ENCODE measurements around the gene GJA3.

GJA3 gene

GRCh38 chr13:20190481-20191310 is 29.8 kb upstream of the GJA3 start:
- H3K4ac ChIP-seq (ENCODE audit: low read depth, low read length) = no peak overlapping the region
- H2BK120ac ChIP-seq (ENCODE audit: insufficient read depth, low read length, poor library complexity) = no peak overlapping the region
- no peak overlapping the region for H3K18ac ChIP-seq (ENCODE audit: low read length)
- H4K91ac ChIP-seq (ENCODE audit: low read depth, low read length) = no peak overlapping the region
- no peak overlapping the region for H3K27ac ChIP-seq (ENCODE audit: low read depth, low read length)
- no peaks in the 10 kb centered on the region for H3K36me3 ChIP-seq (ENCODE audit: control insufficient read depth in 1 of 2, insufficient read depth in 2 of 2, low read length in 2 of 2)
- H3K79me2 ChIP-seq (ENCODE audit: control insufficient read depth, insufficient read depth, low read length, poor library complexity) = no peaks in the 10 kb centered on the region
- H4K12ac ChIP-seq (ENCODE audit: low read depth, low read length) = no peak overlapping the region
- peaks cover 0 to 10% of the 10 kb centered on the region in 2 experiments for H3K4me1 ChIP-seq (ENCODE audit: control insufficient read depth in 1 of 2, insufficient read depth in 2 of 2, low read length in 2 of 2)
- no peak overlapping the region for H2AK5ac ChIP-seq (ENCODE audit: low read length)
- H3K4me3 ChIP-seq (ENCODE audit: low read depth, low read length) = no peak overlapping the region
- peaks cover 26% of the 10 kb centered on the region for H3K27me3 ChIP-seq (ENCODE audit: insufficient read depth, low read length)
- DNase-seq = no peak
- H3K4me2 ChIP-seq (ENCODE audit: low read length) = no peak overlapping the region
- no peak overlapping the region for H2AFZ ChIP-seq (ENCODE audit: insufficient read depth, low read length, poor library complexity)
- H2BK12ac ChIP-seq (ENCODE audit: low read length) = no peak overlapping the region
- H2BK5ac ChIP-seq (ENCODE audit: low read depth, low read length, poor library complexity) = no peak overlapping the region
- no peaks in the 10 kb centered on the region for H3K9me3 ChIP-seq (ENCODE audit: insufficient read depth, low read depth, low read length)
- no peak overlapping the region for H3K23ac ChIP-seq (ENCODE audit: low read length)
- no peak overlapping the region for H3K9ac ChIP-seq (ENCODE audit: low read length)
- H3K79me1 ChIP-seq (ENCODE audit: low read length) = no peaks in the 10 kb centered on the region
- no peak overlapping the region for H4K8ac ChIP-seq (ENCODE audit: low read depth, low read length)
- no peak overlapping the region for H3K14ac ChIP-seq (ENCODE audit: low read length)
- no CpG with 5 or more reads among the region's 16 CpGs for WGBS (ENCODE audit: extremely low coverage, insufficient coverage, insufficient read length)

GRCh38 chr13:20190076-20190475 is 29.2 kb upstream of the GJA3 start:
- no peaks in the 10 kb centered on the region for H3K9me3 ChIP-seq (ENCODE audit: insufficient read depth, low read depth, low read length)
- no peak overlapping the region for H3K9ac ChIP-seq (ENCODE audit: low read length)
- no peak overlapping the region for H3K23ac ChIP-seq (ENCODE audit: low read length)
- H3K79me2 ChIP-seq (ENCODE audit: control insufficient read depth, insufficient read depth, low read length, poor library complexity) = no peaks in the 10 kb centered on the region
- H2BK12ac ChIP-seq (ENCODE audit: low read length) = no peak overlapping the region
- no peak overlapping the region for H3K4me2 ChIP-seq (ENCODE audit: low read length)
- no peak overlapping the region for H3K18ac ChIP-seq (ENCODE audit: low read length)
- H3K36me3 ChIP-seq (ENCODE audit: control insufficient read depth in 1 of 2, insufficient read depth in 2 of 2, low read length in 2 of 2) = no peaks in the 10 kb centered on the region
- no peaks in the 10 kb centered on the region for H3K79me1 ChIP-seq (ENCODE audit: low read length)
- peaks cover 26% of the 10 kb centered on the region for H3K27me3 ChIP-seq (ENCODE audit: insufficient read depth, low read length)
- no peak overlapping the region for H4K12ac ChIP-seq (ENCODE audit: low read depth, low read length)
- H3K27ac ChIP-seq (ENCODE audit: low read depth, low read length) = no peak overlapping the region
- H2AK5ac ChIP-seq (ENCODE audit: low read length) = no peak overlapping the region
- no peak overlapping the region for H3K14ac ChIP-seq (ENCODE audit: low read length)
- no peak overlapping the region for H3K4me3 ChIP-seq (ENCODE audit: low read depth, low read length)
- no peak overlapping the region for H2BK5ac ChIP-seq (ENCODE audit: low read depth, low read length, poor library complexity)
- no CpG with 5 or more reads among the region's 5 CpGs for WGBS (ENCODE audit: extremely low coverage, insufficient coverage, insufficient read length)
- no peak overlapping the region for H4K8ac ChIP-seq (ENCODE audit: low read depth, low read length)
- no peak overlapping the region for H4K91ac ChIP-seq (ENCODE audit: low read depth, low read length)
- DNase-seq = no peak
- no peak overlapping the region for H2BK120ac ChIP-seq (ENCODE audit: insufficient read depth, low read length, poor library complexity)
- no peak overlapping the region for H3K4ac ChIP-seq (ENCODE audit: low read depth, low read length)
- H2AFZ ChIP-seq (ENCODE audit: insufficient read depth, low read length, poor library complexity) = no peak overlapping the region
- peaks cover 0 to 10% of the 10 kb centered on the region in 2 experiments for H3K4me1 ChIP-seq (ENCODE audit: control insufficient read depth in 1 of 2, insufficient read depth in 2 of 2, low read length in 2 of 2)

- H3K4ac ChIP-seq (ENCODE audit: low read depth, low read length) = no peak overlapping the region
- no peak overlapping the region for H2AK5ac ChIP-seq (ENCODE audit: low read length)
- no peaks in the 10 kb centered on the region for H3K79me2 ChIP-seq (ENCODE audit: control insufficient read depth, insufficient read depth, low read length, poor library complexity)
- no peak overlapping the region for H3K4me2 ChIP-seq (ENCODE audit: low read length)
- no peak overlapping the region for H2BK5ac ChIP-seq (ENCODE audit: low read depth, low read length, poor library complexity)
- H3K9me3 ChIP-seq (ENCODE audit: insufficient read depth, low read depth, low read length) = no peaks in the 10 kb centered on the region
- WGBS (ENCODE audit: extremely low coverage, insufficient coverage, insufficient read length) = no CpG with 5 or more reads among the region's 28 CpGs
- no peak overlapping the region for H3K9ac ChIP-seq (ENCODE audit: low read length)
- H2AFZ ChIP-seq (ENCODE audit: insufficient read depth, low read length, poor library complexity) = no peak overlapping the region
- no peak overlapping the region for H2BK120ac ChIP-seq (ENCODE audit: insufficient read depth, low read length, poor library complexity)
- H3K79me1 ChIP-seq (ENCODE audit: low read length) = no peaks in the 10 kb centered on the region
- no peak overlapping the region for H3K14ac ChIP-seq (ENCODE audit: low read length)
- H2BK12ac ChIP-seq (ENCODE audit: low read length) = no peak overlapping the region
- no peak overlapping the region for H4K8ac ChIP-seq (ENCODE audit: low read depth, low read length)
- no peak for DNase-seq
- H3K18ac ChIP-seq (ENCODE audit: low read length) = no peak overlapping the region
- H4K91ac ChIP-seq (ENCODE audit: low read depth, low read length) = no peak overlapping the region
- no peaks in the 10 kb centered on the region for H3K36me3 ChIP-seq (ENCODE audit: control insufficient read depth in 1 of 2, insufficient read depth in 2 of 2, low read length in 2 of 2)
- peaks cover 0 to 10% of the 10 kb centered on the region in 2 experiments for H3K4me1 ChIP-seq (ENCODE audit: control insufficient read depth in 1 of 2, insufficient read depth in 2 of 2, low read length in 2 of 2)
- H3K27ac ChIP-seq (ENCODE audit: low read depth, low read length) = no peak overlapping the region
- H3K4me3 ChIP-seq (ENCODE audit: low read depth, low read length) = no peak overlapping the region
- H3K27me3 ChIP-seq (ENCODE audit: insufficient read depth, low read length) = peaks cover 16% of the 10 kb centered on the region
- H4K12ac ChIP-seq (ENCODE audit: low read depth, low read length) = no peak overlapping the region
- no peak overlapping the region for H3K23ac ChIP-seq (ENCODE audit: low read length)
Observed at GRCh38 chr13:20188667-20189553, 28.1 kb upstream of the GJA3 start.

- Histone ChIP-seq H2AK5ac (ENCODE audit: low read length) (no peak overlapping the region), H3K14ac (ENCODE audit: low read length) (no peak overlapping the region), H2BK12ac (ENCODE audit: low read length) (no peak overlapping the region), H3K18ac (ENCODE audit: low read length) (no peak overlapping the region), H4K12ac (ENCODE audit: low read depth, low read length) (no peak overlapping the region), H3K4ac (ENCODE audit: low read depth, low read length) (no peak overlapping the region), H3K4me2 (ENCODE audit: low read length) (no peak overlapping the region), H3K9me3 (ENCODE audit: insufficient read depth, low read depth, low read length) (no peaks in the 10 kb centered on the region), H3K79me2 (ENCODE audit: control insufficient read depth, insufficient read depth, low read length, poor library complexity) (no peaks in the 10 kb centered on the region), H2BK5ac (ENCODE audit: low read depth, low read length, poor library complexity) (no peak overlapping the region), H4K91ac (ENCODE audit: low read depth, low read length) (no peak overlapping the region), H3K4me1 (ENCODE audit: control insufficient read depth in 1 of 2, insufficient read depth in 2 of 2, low read length in 2 of 2) (peaks cover 0 to 1% of the 10 kb centered on the region in 2 experiments), H2AFZ (ENCODE audit: insufficient read depth, low read length, poor library complexity) (no peak overlapping the region), H3K79me1 (ENCODE audit: low read length) (no peaks in the 10 kb centered on the region), H2BK120ac (ENCODE audit: insufficient read depth, low read length, poor library complexity) (no peak overlapping the region), H3K36me3 (ENCODE audit: control insufficient read depth in 1 of 2, insufficient read depth in 2 of 2, low read length in 2 of 2) (no peaks in the 10 kb centered on the region), H3K4me3 (ENCODE audit: low read depth, low read length) (no peak overlapping the region), H3K27ac (ENCODE audit: low read depth, low read length) (no peak overlapping the region), H3K23ac (ENCODE audit: low read length) (no peak overlapping the region), H3K27me3 (ENCODE audit: insufficient read depth, low read length) (no peaks in the 10 kb centered on the region), H3K9ac (ENCODE audit: low read length) (no peak overlapping the region), H4K8ac (ENCODE audit: low read depth, low read length) (no peak overlapping the region)
- DNase-seq = no peak
- WGBS (ENCODE audit: extremely low coverage, insufficient coverage, insufficient read length) = no CpG with 5 or more reads among the region's 6 CpGs
Observed at GRCh38 chr13:20186771-20187170, 25.9 kb upstream of the GJA3 start.
